Activated CD4-positive, alpha-beta memory T cell treated with anti-CD3 and anti-CD28 coated beads for 36 hours (primary cell): ENCODE measurements around the gene PARP4. TPM values are rescaled to one million over a fixed set of nuclear protein-coding genes. Genes with fewer than 3 reads are reported as not detected.
"Not testable (repeated sequence)": the region's sequence is repeated elsewhere in the genome, so short reads cannot be mapped to it uniquely, and the experiment has no call there.

Experiments used
- CTCF ChIA-PET: fragments of 350-600 bp; sonication (Branson Sonifier 250); formaldehyde crosslinking; loops from one replicate; lab custom pipeline; 2021; ENCODE audit warnings: antibody characterized with exemption, inconsistent platforms; lab: Charles Lee
- POLR2A ChIA-PET: fragments of 350-600 bp; sonication (Branson Sonifier 250); formaldehyde crosslinking; loops from one replicate; lab custom pipeline; 2021; ENCODE audit warnings: antibody characterized with exemption; lab: Charles Lee
- DNase-seq: peaks from one replicate; pipeline ENCODE4 v3.0.0-alpha.2; 2020
- H3K27ac Mint-ChIP-seq: one replicate; pipeline ENCODE4 v1.8.0; 2021; ENCODE audit warnings: mixed read lengths
- H3K27me3 Mint-ChIP-seq: one replicate; pipeline ENCODE4 v1.8.0; 2021; ENCODE audit warnings: mixed read lengths
- H3K36me3 Mint-ChIP-seq: one replicate; pipeline ENCODE4 v1.8.0; 2021; ENCODE audit warnings: mixed read lengths
- H3K4me1 Mint-ChIP-seq: one replicate; pipeline ENCODE4 v1.8.0; 2021; ENCODE audit warnings: low read depth, mixed read lengths
- H3K4me3 Mint-ChIP-seq: one replicate; pipeline ENCODE4 v1.8.0; 2021; ENCODE audit warnings: mild to moderate bottlenecking, mixed read lengths
- H3K9me3 Mint-ChIP-seq: one replicate; pipeline ENCODE4 v1.8.0; 2021; ENCODE audit warnings: mixed read lengths
- intact Hi-C: fragments of 100-400 bp; cut with micrococcal nuclease; formaldehyde crosslinking; loops from one replicate; pipeline ENCODE4 v1.15.1; 2023
- total RNA-seq, 2 experiments: library from RNA; stranded (reverse); gene quantifications; one replicate each; pipeline ENCODE4 v1.2.3, GENCODE V29; 2021

PARP4 gene
- total RNA-seq, 2 experiments from 2014 or later = 20.7 to 22.2 TPM

GRCh38 chr13:24463078-24463477, 49.5 kb downstream of the PARP4 start:
- no peak for DNase-seq
- ChIA-PET CTCF (no interaction called here), POLR2A (no interaction called here)
- Mint-ChIP-seq H3K36me3 (peaks cover 39% of the 10 kb centered on the region), H3K27me3 (no peaks in the 10 kb centered on the region), H3K27ac (no peak overlapping the region), H3K4me1 (peaks cover 20% of the 10 kb centered on the region), H3K4me3 (no peak overlapping the region), H3K9me3 (no peaks in the 10 kb centered on the region)
- intact Hi-C loops = no loop called here

GRCh38 chr13:24460256-24460655, 52.3 kb downstream of the PARP4 start:
- peaks cover 27% of the 10 kb centered on the region for H3K36me3 Mint-ChIP-seq
- no peak overlapping the region for H3K27ac Mint-ChIP-seq
- DNase-seq = no peak
- no peak overlapping the region for H3K4me3 Mint-ChIP-seq
- H3K4me1 Mint-ChIP-seq = peaks cover 20% of the 10 kb centered on the region
- POLR2A ChIA-PET = no interaction called here
- intact Hi-C loops = no loop called here
- CTCF ChIA-PET = interaction anchor here (1.5 kb wide), 1 partner anchor 50 kb away, joined by 4 read pairs; no protein-coding TSS in a partner anchor
- H3K27me3 Mint-ChIP-seq = no peaks in the 10 kb centered on the region
- H3K9me3 Mint-ChIP-seq = no peaks in the 10 kb centered on the region

- Mint-ChIP-seq H3K9me3 (no peaks in the 10 kb centered on the region), H3K4me3 (no peak overlapping the region), H3K27me3 (no peaks in the 10 kb centered on the region), H3K27ac (no peak overlapping the region), H3K36me3 (peaks cover 26% of the 10 kb centered on the region), H3K4me1 (peaks cover 20% of the 10 kb centered on the region)
- POLR2A ChIA-PET = no interaction called here
- CTCF ChIA-PET = interaction anchor here (1.5 kb wide), 1 partner anchor 51 kb away, joined by 4 read pairs; no protein-coding TSS in a partner anchor
- no peak for DNase-seq
- intact Hi-C loops = loop anchor here (1.0 to 5.0 kb wide), 2 partner anchors 52 to 187 kb away; no protein-coding TSS in a partner anchor
Observed at GRCh38 chr13:24459726-24460125, 52.9 kb downstream of the PARP4 start.

- CTCF ChIA-PET = interaction anchor here (1.1 kb wide), 1 partner anchor 210 kb away, joined by 3 read pairs; no protein-coding TSS in a partner anchor
- DNase-seq = peak; percentile 31
- peaks cover 20% of the 10 kb centered on the region for H3K4me1 Mint-ChIP-seq
- POLR2A ChIA-PET = interaction anchor here (1.1 kb wide), 1 partner anchor 47 kb away, joined by 3 read pairs; no protein-coding TSS in a partner anchor
- peak overlapping the region; percentile 2 for H3K27ac Mint-ChIP-seq
- intact Hi-C loops = loop anchor here (1.0 to 5.0 kb wide), 2 partner anchors 52 to 187 kb away; no protein-coding TSS in a partner anchor
- peaks cover 27% of the 10 kb centered on the region for H3K36me3 Mint-ChIP-seq
- H3K4me3 Mint-ChIP-seq = no peak overlapping the region
- H3K9me3 Mint-ChIP-seq = no peaks in the 10 kb centered on the region
- no peaks in the 10 kb centered on the region for H3K27me3 Mint-ChIP-seq
Observed at GRCh38 chr13:24459234-24459633, 53.3 kb downstream of the PARP4 start.

- H3K9me3 Mint-ChIP-seq = no peaks in the 10 kb centered on the region
- peaks cover 29% of the 10 kb centered on the region for H3K36me3 Mint-ChIP-seq
- no peak for DNase-seq
- ChIA-PET POLR2A (interaction anchor here (1.1 kb wide), 1 partner anchor 47 kb away, joined by 3 read pairs; no protein-coding TSS in a partner anchor), CTCF (interaction anchor here (1.1 kb wide), 1 partner anchor 210 kb away, joined by 3 read pairs; no protein-coding TSS in a partner anchor)
- peaks cover 20% of the 10 kb centered on the region for H3K4me1 Mint-ChIP-seq
- intact Hi-C loops = loop anchor here (1.0 to 5.0 kb wide), 2 partner anchors 53 to 186 kb away; no protein-coding TSS in a partner anchor
- H3K27ac Mint-ChIP-seq = no peak overlapping the region
- H3K27me3 Mint-ChIP-seq = no peaks in the 10 kb centered on the region
- H3K4me3 Mint-ChIP-seq = no peak overlapping the region
Observed at GRCh38 chr13:24458736-24459135, 53.8 kb downstream of the PARP4 start.

- Mint-ChIP-seq H3K4me3 (no peak overlapping the region), H3K36me3 (peaks cover 31% of the 10 kb centered on the region), H3K9me3 (no peaks in the 10 kb centered on the region), H3K27ac (no peak overlapping the region), H3K27me3 (no peaks in the 10 kb centered on the region), H3K4me1 (peaks cover 16% of the 10 kb centered on the region)
- intact Hi-C loops = loop anchor here (5.0 kb wide), 1 partner anchor 184 kb away; no protein-coding TSS in a partner anchor
- DNase-seq = no peak
- POLR2A ChIA-PET = no interaction called here
- CTCF ChIA-PET = interaction anchor here (1.2 kb wide), 1 partner anchor 15 kb away, joined by 3 read pairs; no protein-coding TSS in a partner anchor
Observed at GRCh38 chr13:24456396-24456795, 56.2 kb downstream of the PARP4 start.

- no peak overlapping the region for H3K27ac Mint-ChIP-seq
- no peak overlapping the region for H3K4me3 Mint-ChIP-seq
- H3K9me3 Mint-ChIP-seq = no peaks in the 10 kb centered on the region
- peaks cover 5% of the 10 kb centered on the region for H3K4me1 Mint-ChIP-seq
- ChIA-PET POLR2A (no interaction called here), CTCF (no interaction called here)
- intact Hi-C loops = no loop called here
- peaks cover 31% of the 10 kb centered on the region for H3K36me3 Mint-ChIP-seq
- DNase-seq = no peak
- no peaks in the 10 kb centered on the region for H3K27me3 Mint-ChIP-seq
Observed at GRCh38 chr13:24454056-24454455, 58.5 kb downstream of the PARP4 start.

- no peak for DNase-seq
- CTCF ChIA-PET = no interaction called here
- POLR2A ChIA-PET = interaction anchor here (0.6 kb wide), 1 partner anchor 1030 kb away, joined by 4 read pairs; no protein-coding TSS in a partner anchor
- no peak overlapping the region for H3K4me3 Mint-ChIP-seq
- no peak overlapping the region for H3K27ac Mint-ChIP-seq
- peaks cover 37% of the 10 kb centered on the region for H3K36me3 Mint-ChIP-seq
- intact Hi-C loops = no loop called here
- H3K27me3 Mint-ChIP-seq = no peaks in the 10 kb centered on the region
- H3K9me3 Mint-ChIP-seq = no peaks in the 10 kb centered on the region
- peaks cover 3% of the 10 kb centered on the region for H3K4me1 Mint-ChIP-seq
Observed at GRCh38 chr13:24452044-24452443, 60.5 kb downstream of the PARP4 start.

- no peak overlapping the region for H3K27ac Mint-ChIP-seq
- DNase-seq = no peak
- intact Hi-C loops = no loop called here
- H3K27me3 Mint-ChIP-seq = no peaks in the 10 kb centered on the region
- peaks cover 42% of the 10 kb centered on the region for H3K36me3 Mint-ChIP-seq
- CTCF ChIA-PET = no interaction called here
- POLR2A ChIA-PET = no interaction called here
- peaks cover 3% of the 10 kb centered on the region for H3K4me1 Mint-ChIP-seq
- no peak overlapping the region for H3K4me3 Mint-ChIP-seq
- H3K9me3 Mint-ChIP-seq = no peaks in the 10 kb centered on the region
Observed at GRCh38 chr13:24450530-24450929, 62.0 kb downstream of the PARP4 start.

- H3K4me3 Mint-ChIP-seq, H3K27me3 Mint-ChIP-seq, H3K27ac Mint-ChIP-seq, DNase-seq, CTCF ChIA-PET, intact Hi-C loops, H3K4me1 Mint-ChIP-seq, H3K9me3 Mint-ChIP-seq, POLR2A ChIA-PET: not testable (repeated sequence)
- peaks cover 46% of the 10 kb centered on the region for H3K36me3 Mint-ChIP-seq
Observed at GRCh38 chr13:24444851-24445250, 67.7 kb downstream of the PARP4 start.

- intact Hi-C loops = no loop called here
- H3K27ac Mint-ChIP-seq = no peak overlapping the region
- POLR2A ChIA-PET = no interaction called here
- H3K4me1 Mint-ChIP-seq = no peaks in the 10 kb centered on the region
- CTCF ChIA-PET = interaction anchor here (0.7 kb wide), 1 partner anchor 237 kb away, joined by 3 read pairs; no protein-coding TSS in a partner anchor
- H3K27me3 Mint-ChIP-seq = no peaks in the 10 kb centered on the region
- H3K9me3 Mint-ChIP-seq = no peaks in the 10 kb centered on the region
- peaks cover 44% of the 10 kb centered on the region for H3K36me3 Mint-ChIP-seq
- H3K4me3 Mint-ChIP-seq = no peak overlapping the region
- no peak for DNase-seq
Observed at GRCh38 chr13:24443366-24443765, 69.2 kb downstream of the PARP4 start.

- POLR2A ChIA-PET, CTCF ChIA-PET, DNase-seq, H3K9me3 Mint-ChIP-seq, H3K4me1 Mint-ChIP-seq, H3K4me3 Mint-ChIP-seq, H3K27me3 Mint-ChIP-seq, H3K27ac Mint-ChIP-seq, intact Hi-C loops: not testable (repeated sequence)
- peaks cover 40% of the 10 kb centered on the region for H3K36me3 Mint-ChIP-seq
Observed at GRCh38 chr13:24426045-24426444, 86.5 kb downstream of the PARP4 start.

GRCh38 chr13:24419668-24420067, 92.9 kb downstream of the PARP4 start:
- H3K4me3 Mint-ChIP-seq, H3K9me3 Mint-ChIP-seq, CTCF ChIA-PET, H3K27me3 Mint-ChIP-seq, POLR2A ChIA-PET, H3K4me1 Mint-ChIP-seq, intact Hi-C loops, DNase-seq, H3K27ac Mint-ChIP-seq: not testable (repeated sequence)
- peaks cover 28% of the 10 kb centered on the region for H3K36me3 Mint-ChIP-seq
